Kidney tubule cell (primary cell): ENCODE data around the gene BRINP3.

Experiments
- DNase-seq: peaks from one replicate; pipeline ENCODE4 v3.0.0-alpha.2; 2018; ENCODE audit warnings: low spot score

Gene BRINP3

DNA sequence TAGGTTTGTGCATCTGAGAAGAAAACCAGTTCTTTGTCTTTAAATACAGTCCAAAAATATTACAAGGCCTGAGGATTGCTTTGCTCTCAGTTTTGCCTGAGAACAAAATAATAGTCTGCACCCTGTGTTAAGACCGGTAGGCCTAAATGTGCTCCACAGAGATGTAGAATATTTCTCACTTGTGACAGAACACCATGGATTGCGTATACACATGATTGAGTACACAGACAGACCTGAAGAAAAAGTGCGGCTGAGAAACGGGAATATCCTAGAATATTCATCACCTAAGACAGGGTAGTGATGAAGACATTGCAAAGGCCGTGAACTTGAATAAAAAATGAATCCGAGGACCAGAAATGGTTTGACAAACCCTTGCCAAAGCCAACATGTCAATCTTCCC, 155.4 kb downstream of the BRINP3 start:
- no peak for DNase-seq

DNA sequence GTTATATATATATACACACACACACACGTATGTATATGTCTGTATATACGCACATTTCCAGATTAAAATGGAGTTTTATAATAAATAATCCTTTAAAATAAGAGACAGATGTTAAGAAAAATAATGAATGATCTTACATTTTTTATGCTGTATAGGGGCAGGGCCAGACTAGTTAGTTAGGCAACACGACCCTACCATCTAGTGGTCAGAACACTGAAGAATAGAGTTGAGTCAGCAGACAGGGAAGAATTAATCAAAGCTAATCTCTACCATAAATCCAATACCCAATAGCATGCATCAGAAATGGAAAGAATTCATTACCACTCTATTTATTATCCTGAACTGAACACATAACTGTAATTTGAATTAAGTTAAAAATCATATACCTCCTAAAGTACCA, 156.7 kb downstream of the BRINP3 start:
- peak; percentile 3 for DNase-seq

- no peak for DNase-seq
Measured at GRCh38 chr1:190312763-190313162, 164.9 kb downstream of the BRINP3 start.

- no peak for DNase-seq
Measured at GRCh38 chr1:190303501-190303900, 174.2 kb downstream of the BRINP3 start.

- no peak for DNase-seq
Measured at GRCh38 chr1:190296453-190296852, 181.2 kb downstream of the BRINP3 start.

GRCh38 chr1:190289897-190290296, 187.8 kb downstream of the BRINP3 start:
- DNase-seq: no peak

DNA sequence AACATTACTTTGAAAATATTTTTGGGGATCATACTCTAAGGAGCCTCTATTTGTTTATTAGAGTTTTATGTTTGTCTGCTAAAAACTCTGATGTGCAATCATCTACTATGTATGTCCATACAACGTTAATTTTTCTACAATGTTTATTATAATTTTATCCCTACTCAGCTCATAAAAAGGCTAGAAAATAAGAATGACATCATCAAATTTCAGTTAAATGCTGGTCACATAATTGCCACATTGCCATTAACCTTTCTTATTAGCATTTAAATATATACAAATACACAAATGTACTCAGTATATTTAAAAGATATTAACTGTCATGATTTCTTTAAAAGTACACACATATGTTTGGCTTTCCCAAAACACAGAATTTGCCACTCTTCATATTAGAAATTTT, 191.6 kb downstream of the BRINP3 start:
- no peak for DNase-seq

GRCh38 chr1:190277107-190277506, 200.6 kb downstream of the BRINP3 start:
- no peak for DNase-seq

DNA sequence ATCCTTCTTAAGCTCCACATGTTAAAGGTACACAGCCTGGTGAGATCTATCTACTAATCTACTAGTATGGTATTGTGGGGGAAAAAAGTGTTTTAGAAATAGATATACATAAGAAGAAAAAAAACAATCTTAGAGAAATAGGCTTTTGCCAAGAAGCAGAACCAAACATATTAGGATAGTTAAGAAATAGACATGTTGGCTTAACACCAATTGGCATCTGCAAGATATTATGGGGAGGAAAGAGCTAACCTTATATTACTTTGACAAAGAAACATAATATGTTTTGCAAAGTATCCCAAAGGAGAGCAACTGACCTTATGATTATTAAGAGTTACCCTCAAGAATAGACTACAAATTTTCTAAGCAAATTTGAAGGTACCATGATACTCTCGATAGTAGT, 202.9 kb downstream of the BRINP3 start:
- DNase-seq: no peak

DNA sequence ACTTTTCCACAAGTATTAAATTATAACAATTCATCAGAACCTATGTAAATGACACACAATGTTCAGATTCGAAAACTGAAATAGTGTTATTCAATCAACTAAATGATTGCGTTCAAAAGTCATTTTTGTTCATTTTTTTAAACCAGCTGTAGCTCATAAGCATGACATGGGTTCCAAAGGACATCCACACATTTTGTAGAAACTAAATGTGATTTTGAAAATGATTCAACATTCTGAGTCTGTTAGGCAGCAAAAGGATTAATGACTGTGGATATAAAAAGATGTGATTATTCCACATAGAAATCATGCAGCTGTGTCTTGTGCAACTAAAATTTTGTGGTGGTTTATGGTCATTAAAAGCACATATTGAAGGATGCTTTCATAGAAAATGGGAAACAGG, 204.5 kb downstream of the BRINP3 start:
- DNase-seq: no peak

- DNase-seq: peak; percentile 1
Measured at GRCh38 chr1:190262538-190262937, 215.1 kb downstream of the BRINP3 start.

DNA sequence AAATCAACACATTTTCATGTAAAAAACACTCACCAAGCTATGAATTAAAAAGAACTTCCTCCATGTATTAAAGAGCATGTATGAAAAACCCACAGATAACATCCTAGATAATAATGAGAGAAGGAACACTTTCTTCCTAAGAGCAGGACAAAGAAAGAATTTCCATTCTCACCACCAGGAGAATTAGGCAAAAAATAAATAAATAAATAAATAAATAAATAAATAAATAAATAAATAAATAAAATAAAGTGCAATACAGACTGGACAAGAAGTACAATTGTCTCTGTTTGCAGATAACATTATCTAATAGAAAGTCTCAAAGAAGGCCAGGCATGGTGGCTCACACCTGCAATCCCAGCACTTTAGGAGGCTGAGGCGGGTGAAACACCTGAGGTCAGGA, 218.2 kb downstream of the BRINP3 start:
- no peak for DNase-seq

GRCh38 chr1:190258003-190258402, 219.7 kb downstream of the BRINP3 start:
- no peak for DNase-seq

- DNase-seq: no peak
Measured at GRCh38 chr1:190252046-190252445, 225.6 kb downstream of the BRINP3 start.

DNA sequence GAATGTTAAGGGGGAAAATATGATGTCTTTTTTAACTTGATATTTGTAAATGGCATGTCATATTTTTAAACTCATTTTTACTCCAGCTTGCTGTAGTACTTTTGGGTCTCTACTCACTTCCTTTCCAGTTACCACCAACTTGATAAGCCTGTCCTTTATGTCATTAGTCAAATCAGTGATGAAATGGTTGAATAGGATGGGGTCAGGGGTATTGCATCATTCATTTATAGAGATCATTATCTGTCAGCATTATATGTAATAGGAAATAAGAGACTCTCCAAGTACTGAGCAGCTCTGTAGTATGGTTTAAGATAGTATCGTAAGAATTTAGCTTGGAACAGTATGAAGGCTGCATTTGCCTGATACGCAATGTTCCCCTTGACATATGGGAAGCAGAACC, 227.3 kb downstream of the BRINP3 start:
- no peak for DNase-seq

DNA sequence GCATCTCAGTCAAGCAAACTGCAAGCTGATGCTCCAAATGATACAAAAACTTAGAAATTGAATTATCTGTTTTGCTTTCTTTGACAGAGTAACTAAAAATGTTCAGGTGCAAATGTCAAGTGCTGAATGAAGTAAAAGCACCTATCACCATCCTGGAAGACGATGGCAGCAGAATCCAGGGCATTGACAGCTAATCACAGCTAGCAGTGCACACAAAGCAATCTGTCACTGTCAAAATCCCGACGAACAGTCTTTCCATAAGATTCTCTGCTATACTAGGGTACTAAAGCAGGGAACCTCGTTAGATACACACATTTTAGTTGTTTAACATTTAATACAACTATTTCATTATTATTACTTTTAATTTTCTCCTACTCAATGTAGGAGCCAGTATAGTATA, 233.3 kb downstream of the BRINP3 start:
- no peak for DNase-seq

GRCh38 chr1:190243056-190243455, 234.6 kb downstream of the BRINP3 start:
- DNase-seq: no peak

- DNase-seq: no peak
Measured at GRCh38 chr1:190226006-190226405, 251.7 kb downstream of the BRINP3 start.

DNA sequence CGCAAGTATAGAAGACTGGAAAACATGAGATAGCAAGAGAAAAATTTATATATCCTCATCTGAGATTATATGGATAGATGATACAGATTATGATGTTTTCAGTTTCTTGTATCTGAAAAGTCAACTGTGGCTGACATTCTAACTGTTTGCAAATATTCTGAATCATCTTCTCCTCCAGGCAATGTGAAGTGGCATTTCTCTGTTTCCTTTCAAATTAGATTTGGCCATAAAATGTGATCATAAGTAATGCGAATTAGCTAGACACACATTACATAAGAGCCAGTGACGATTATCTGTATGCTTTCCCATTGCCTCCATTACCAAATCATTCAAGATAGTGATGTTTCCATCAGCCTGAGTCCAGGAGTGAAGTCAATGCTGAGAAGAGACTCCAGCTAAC, 265.2 kb downstream of the BRINP3 start:
- DNase-seq: no peak

DNA sequence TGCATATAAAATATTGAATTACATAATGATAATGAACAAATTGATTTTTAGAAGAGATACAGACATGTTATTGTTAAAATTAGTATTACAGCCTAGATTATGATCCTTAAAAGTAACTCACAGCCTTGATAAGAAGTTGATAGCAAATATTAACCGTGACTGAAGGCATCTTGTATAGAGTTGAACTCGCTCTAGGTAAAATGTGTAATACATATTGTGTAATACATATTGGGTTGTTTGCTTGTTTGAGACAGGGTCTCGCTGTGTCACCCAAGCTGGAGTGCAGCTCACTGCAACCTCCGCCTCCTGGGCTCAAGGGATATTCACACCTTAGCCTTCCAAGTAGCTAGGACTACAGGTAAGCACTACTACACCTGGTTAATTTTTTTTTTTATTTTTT, 269.9 kb downstream of the BRINP3 start:
- DNase-seq: no peak

DNA sequence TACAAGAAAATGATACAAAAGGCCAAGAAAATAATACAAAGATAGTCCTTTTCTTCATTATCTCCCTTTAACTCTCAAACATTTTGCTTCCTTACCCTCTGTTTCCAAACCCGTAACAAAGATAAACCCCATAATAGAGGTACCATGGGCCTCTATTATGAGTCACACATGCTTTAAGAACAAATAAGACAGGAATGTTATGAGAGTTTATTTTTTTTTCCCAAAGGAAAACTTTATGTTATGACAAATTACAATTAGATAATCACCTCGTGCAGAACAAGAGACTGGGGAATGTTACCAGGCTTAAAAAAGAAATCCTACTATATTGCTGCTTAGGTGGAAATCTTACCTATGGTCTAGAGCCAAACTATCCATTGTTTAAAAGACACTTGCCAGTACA, 272.0 kb downstream of the BRINP3 start:
- DNase-seq: no peak

DNA sequence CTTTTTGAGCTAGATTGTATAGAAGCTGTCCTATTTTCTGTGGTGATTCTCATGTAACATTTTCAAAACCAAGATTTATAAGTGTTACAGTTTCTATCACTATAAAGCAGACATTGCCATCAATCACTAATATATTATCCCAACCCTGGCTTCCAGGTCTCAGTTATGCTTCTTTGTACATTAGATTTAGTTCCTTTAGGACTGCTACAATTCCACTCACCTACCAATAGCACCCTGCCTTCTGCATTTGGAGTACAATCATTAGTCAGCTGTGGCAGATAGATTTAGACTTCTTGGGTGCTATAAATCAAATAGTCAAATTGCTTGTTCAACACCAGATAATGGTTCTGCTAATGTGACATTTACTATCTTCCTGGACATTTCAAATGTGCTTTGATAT, 281.6 kb downstream of the BRINP3 start:
- DNase-seq: no peak

GRCh38 chr1:190193508-190194115, 284.1 kb downstream of the BRINP3 start:
- DNase-seq: no peak

GRCh38 chr1:190192627-190193026, 285.0 kb downstream of the BRINP3 start:
- DNase-seq: no peak

- DNase-seq: no peak
Measured at GRCh38 chr1:190183588-190183987, 294.1 kb downstream of the BRINP3 start.
